ENCODE measurements around the gene PRND. TPM values are rescaled to one million over a fixed set of nuclear protein-coding genes. Genes with fewer than 3 reads are reported as not detected.

PRND gene
- total RNA-seq, result under 0.01 and 0.81 TPM in 2 replicates

DNA sequence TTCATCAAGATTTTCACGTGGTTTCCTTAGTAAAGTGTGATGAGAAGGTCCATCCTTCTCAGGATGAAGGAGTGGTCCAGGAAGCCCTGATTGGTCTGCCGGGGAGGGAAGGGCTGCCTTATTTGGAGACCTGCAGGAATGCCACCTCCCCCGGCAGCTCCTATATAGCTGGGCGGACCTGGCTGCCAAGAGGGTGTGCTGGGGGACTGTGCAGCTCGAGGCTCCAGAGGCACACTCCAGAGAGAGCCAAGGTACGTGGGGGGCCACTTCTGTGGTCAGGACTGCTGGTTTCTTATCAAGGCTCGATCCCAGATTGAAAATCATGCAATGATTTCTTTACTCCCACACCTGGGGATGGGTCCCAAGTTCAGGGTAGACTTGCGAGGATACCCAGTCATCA is at the start of gene PRND:
TSS of gene PRND (plus strand) at position 191 of the 400 bp plus-strand sequence. CDS start 2,643 bp downstream, outside the sequence.

Other genes starting within 250 kb of the PRND start
- 137 and 150 TPM in 2 replicates for gene PRNP, start 35.5 kb upstream of the PRND start, total RNA-seq
- gene RASSF2, start 101.7 kb downstream of the PRND start, total RNA-seq, result 1.4 and 4.4 TPM in 2 replicates

All from cardiac atrium fibroblast (primary cell).